GM12873 (cell line): ENCODE results near the gene ABHD16A.

Source experiments
- TF ChIP-seq, protein P1 (sequence below): IDR thresholded peaks from 2 replicates; pipeline ENCODE4 v1.5.1; 2012; ENCODE audit warnings: low read depth, mild to moderate bottlenecking, moderate library complexity, low read length, control low read depth; ENCODE audit not compliant: insufficient read depth; ENCODE audit errors: missing control alignments

The ABHD16A gene

DNA sequence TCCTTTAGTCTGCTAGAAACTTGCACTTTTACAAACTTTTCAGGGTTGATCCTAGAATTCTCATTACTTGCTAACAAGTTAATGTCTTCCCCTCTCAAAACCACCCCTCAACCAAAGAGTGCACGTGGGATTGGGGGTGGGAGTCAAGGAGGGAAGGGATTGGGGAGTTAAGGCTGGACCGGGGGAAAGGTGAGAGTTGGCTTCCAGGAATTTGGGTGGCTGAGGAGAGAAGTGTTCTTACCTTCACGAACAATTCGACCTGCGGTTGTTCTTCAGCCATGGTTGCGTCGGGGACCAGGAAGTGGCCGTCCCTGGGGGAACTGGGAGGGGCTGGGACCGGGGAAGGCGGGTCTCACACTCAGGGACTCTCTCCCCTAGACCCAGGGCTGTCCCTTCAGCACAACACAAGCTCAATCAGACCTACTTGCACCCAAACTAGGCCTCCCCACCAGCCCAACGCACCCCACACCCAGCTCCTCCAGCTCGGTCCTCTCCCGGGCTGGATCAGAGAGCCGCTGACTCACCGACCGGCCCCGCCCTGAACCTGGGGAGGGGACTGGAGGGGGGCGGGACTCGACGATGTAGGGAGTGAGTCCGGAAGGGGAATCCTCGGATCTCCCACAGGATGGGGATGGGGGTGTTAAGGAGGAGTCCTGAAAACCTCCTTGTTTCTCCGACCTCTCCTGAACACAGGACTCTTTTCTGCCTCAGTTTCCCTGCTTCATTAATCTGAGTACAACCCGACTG, 33.1 kb upstream of the ABHD16A start, which contains the start of gene CLIC1:
Gene CLIC1, minus strand, starts transcription at position 510 of the 747 bp plus-strand sequence. Its CDS starts 230 bp downstream, at position 280.
- TF ChIP-seq, protein P1, sequence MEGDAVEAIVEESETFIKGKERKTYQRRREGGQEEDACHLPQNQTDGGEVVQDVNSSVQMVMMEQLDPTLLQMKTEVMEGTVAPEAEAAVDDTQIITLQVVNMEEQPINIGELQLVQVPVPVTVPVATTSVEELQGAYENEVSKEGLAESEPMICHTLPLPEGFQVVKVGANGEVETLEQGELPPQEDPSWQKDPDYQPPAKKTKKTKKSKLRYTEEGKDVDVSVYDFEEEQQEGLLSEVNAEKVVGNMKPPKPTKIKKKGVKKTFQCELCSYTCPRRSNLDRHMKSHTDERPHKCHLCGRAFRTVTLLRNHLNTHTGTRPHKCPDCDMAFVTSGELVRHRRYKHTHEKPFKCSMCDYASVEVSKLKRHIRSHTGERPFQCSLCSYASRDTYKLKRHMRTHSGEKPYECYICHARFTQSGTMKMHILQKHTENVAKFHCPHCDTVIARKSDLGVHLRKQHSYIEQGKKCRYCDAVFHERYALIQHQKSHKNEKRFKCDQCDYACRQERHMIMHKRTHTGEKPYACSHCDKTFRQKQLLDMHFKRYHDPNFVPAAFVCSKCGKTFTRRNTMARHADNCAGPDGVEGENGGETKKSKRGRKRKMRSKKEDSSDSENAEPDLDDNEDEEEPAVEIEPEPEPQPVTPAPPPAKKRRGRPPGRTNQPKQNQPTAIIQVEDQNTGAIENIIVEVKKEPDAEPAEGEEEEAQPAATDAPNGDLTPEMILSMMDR: no peak

DNA sequence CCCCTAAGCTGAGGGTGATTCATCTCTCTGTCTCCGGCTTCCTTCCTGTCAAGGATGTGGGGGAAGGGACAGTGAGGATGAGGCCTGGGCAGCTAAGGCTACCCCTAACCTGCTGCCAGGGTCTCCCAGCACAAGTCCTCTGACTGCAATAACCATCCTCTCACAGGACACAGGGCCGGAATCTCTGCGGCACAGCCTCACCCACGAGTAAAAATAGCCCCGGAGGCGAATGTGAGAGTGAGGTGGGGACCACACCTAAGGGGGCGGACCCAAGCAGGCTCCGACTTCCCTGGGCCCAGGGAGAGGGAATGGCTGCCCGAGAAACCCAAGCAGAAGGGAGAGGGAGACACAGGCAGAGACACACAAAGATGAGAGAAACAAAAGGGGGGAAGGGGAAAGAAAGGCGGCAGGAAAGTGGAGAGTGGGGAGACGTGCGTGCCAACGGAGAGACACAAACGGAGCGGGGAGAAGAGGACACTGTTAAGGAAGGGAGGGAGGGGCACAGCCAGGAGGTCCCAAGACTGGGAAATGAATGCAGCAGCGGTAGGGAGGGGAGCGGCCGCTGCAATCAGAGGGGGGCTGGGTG, 31.8 kb upstream of the ABHD16A start:
- TF ChIP-seq, protein P1: no peak

DNA sequence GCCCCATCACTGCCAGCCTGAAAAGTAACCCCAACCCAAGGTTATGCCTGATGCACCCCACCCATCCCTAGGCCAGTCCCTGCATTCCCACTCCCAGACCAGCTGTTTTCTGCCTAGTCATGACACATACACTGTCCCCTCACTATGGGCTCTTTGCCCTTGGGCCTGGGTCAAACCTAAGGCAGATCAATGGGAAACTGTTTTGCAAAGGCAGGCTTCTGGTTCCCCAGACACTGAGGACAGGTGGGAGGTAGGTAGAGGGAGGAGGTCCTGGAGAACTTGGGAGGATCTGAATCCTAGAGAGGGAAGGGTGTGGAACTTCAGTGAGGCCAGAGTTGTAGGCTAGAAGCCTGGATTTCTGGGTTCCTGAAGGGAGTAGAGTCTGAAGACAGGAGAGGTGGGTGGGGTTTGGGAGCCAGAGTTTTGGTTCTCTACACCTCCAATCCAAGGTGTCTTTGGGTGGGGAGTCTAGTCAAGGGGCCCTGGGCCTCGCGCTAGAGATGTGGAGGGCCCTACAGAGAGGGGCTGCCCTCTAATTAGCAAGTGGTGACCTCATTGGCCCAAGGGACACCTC, 31.2 kb upstream of the ABHD16A start:
- TF ChIP-seq, protein P1: no peak

DNA sequence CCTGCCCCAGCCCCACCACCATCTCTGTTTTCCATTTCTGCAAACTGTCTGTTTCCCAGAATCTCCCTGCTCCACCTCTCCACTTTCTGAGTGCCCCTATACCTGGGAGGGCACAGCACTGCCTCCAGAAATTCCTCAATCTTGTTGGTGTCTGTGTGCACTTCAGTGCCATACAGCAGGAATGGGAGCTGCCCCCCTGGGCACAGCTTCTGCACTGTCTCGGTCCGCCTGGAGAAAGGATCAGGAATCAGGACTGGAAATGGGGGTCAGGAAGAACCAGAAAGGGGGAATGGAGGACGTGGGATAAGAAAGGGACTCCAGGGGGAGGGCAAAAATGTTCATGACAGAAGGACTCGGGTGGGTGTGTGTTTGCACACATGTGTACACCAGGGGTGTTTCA, 30.6 kb upstream of the ABHD16A start:
- TF ChIP-seq, protein P1: no peak

DNA sequence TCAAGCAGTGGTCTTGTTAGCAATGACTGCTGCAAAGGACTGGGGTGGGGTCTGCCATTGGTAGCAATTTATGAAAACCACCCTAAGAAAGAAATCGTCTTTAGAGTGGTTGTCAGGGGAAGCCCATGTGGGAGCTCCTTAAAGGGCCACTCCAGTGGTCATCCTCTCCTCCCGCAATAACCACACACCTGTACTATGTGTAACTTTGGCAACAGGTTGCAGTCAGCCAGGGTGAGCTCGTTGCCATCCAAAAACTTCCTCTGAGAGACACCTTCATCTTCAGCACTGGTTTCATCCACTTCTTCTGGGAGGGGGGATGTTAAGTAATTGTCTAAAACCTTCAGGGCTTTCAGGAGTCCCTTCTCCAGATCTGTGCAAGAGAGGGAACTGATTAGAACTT, 28.9 kb upstream of the ABHD16A start:
- TF ChIP-seq, protein P1: no peak

DNA sequence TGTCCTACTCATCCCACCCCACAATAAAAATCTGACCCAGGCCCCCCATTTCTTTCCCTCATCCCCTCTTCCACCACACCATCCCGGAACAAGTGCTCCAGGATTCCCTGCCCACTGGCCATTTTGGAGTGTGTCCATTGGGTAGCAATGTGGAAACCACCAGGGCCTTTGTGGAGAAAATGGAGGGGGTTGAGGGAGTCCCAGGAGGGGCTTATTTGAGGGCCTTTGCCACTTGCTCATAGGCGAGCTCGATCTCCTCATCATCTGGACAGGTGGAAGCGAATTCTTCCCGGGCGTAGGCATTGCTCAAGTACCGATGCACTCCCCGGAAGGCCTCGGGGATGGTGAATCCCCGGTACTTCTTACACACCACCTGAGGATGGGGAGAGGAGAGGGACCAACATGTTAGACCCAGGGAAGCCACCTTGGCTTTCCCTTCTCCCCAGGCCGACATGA, 27.5 kb upstream of the ABHD16A start:
- TF ChIP-seq, protein P1: no peak

- TF ChIP-seq, protein P1: no peak
Measured at GRCh38 chr6:31729979-31730630, 27.0 kb upstream of the ABHD16A start.
